Testis (tissue), 2 donors: ENCODE results near the gene CD244.

Experiments
- CTCF ChIP-seq, 3 experiments: fragments of 450-650 bp in 2 of 3; fragments of 200-600 bp in 1 of 3; sonication (generic) in 1 of 3; IDR thresholded peaks; one replicate each; pipeline ENCODE4 v1.5.1; 2016 to 2019; ENCODE audit warnings: antibody characterized with exemption in 3 of 3, mild to moderate bottlenecking in 2 of 3, moderate library complexity in 1 of 3
- POLR2A ChIP-seq: fragments of 450-650 bp; IDR thresholded peaks from one replicate; pipeline ENCODE4 v1.6.1; 2017; ENCODE audit warnings: antibody characterized with exemption, mild to moderate bottlenecking, moderate library complexity

- TF ChIP-seq POLR2A (no peak), CTCF (IDR thresholded peaks at IDR 0.05) (no peak)
Observed at GRCh38 chr1:160794376-160794775, 68.3 kb downstream of the CD244 start.
